HEK293 (cell line): ENCODE results near the gene MAGI1.

Source experiments
- CTCF ChIA-PET: fragments of 350-600 bp; formaldehyde crosslinking; extraction: SDS; loops from one replicate; lab custom pipeline; 2021; ENCODE audit warnings: antibody characterized with exemption; lab: Yijun Ruan, JAX
- POLR2A ChIA-PET: fragments of 300-600 bp; formaldehyde crosslinking; extraction: SDS; loops from one replicate; lab custom pipeline; 2020; ENCODE audit warnings: antibody characterized with exemption, inconsistent platforms; lab: Yijun Ruan, JAX
- H3K27ac ChIP-seq: fragments of 200-500 bp; sonication (Bioruptor generic); 2 replicates; pipeline ENCODE4 v1.5.1; 2014; ENCODE audit warnings: low read depth, low read length, control low read depth, inconsistent platforms; ENCODE audit errors: extremely low read depth
- H3K36me3 ChIP-seq, 2 experiments: fragments of 200-500 bp in 1 of 2; sonication (Bioruptor generic) in 1 of 2; 1 replicate in 1 of 2; 2 replicates in 1 of 2; pipeline ENCODE4 v1.5.1; 2014 to 2017; ENCODE audit warnings: inconsistent platforms in 2 of 2, low read length in 2 of 2; ENCODE audit not compliant: control insufficient read depth in 2 of 2, insufficient read depth in 1 of 2
- H3K4me1 ChIP-seq: fragments of 200-500 bp; sonication (Bioruptor generic); 2 replicates; pipeline ENCODE4 v1.5.1; 2014; ENCODE audit warnings: mild to moderate bottlenecking, low read length, inconsistent platforms; ENCODE audit not compliant: control insufficient read depth, insufficient read depth
- H3K4me3 ChIP-seq: 2 replicates; pipeline ENCODE4 v1.5.1; 2011; ENCODE audit warnings: low read depth, mild to moderate bottlenecking, control low read depth, low read length, moderate library complexity
- H3K9me3 ChIP-seq: fragments of 200-500 bp; sonication (Bioruptor generic); 2 replicates; pipeline ENCODE4 v1.5.1; 2014; ENCODE audit warnings: low read depth, low read length, inconsistent platforms; ENCODE audit not compliant: control insufficient read depth, insufficient read depth
- ATF2 ChIP-seq: fragments of 450-650 bp; formaldehyde crosslinking; IDR thresholded peaks from 2 replicates; pipeline ENCODE4 v1.5.1; 2016; ENCODE audit warnings: missing biosample characterization, missing genetic modification characterization, low read depth
- ELK4 ChIP-seq: IDR thresholded peaks from 2 replicates; pipeline ENCODE4 v1.6.1; 2011; ENCODE audit warnings: mild to moderate bottlenecking, low read depth, low read length, borderline replicate concordance
- KLF16 ChIP-seq: fragments of 450-650 bp; formaldehyde crosslinking; IDR thresholded peaks from 2 replicates; pipeline ENCODE4 v1.5.1; 2017; ENCODE audit warnings: missing biosample characterization, missing genetic modification characterization
- MYNN ChIP-seq: fragments of 450-650 bp; formaldehyde crosslinking; IDR thresholded peaks from 2 replicates; pipeline ENCODE4 v1.5.1; 2016; ENCODE audit warnings: missing biosample characterization, missing genetic modification characterization, borderline replicate concordance
- SALL2 ChIP-seq: fragments of 450-650 bp; formaldehyde crosslinking; IDR thresholded peaks from 2 replicates; pipeline ENCODE4 v1.5.0; 2017; ENCODE audit warnings: missing biosample characterization, mild to moderate bottlenecking, missing genetic modification characterization, borderline replicate concordance
- SP7 ChIP-seq: fragments of 450-650 bp; formaldehyde crosslinking; IDR thresholded peaks from 2 replicates; pipeline ENCODE4 v1.5.1; 2016; ENCODE audit warnings: missing biosample characterization, missing genetic modification characterization
- YY2 ChIP-seq: fragments of 450-650 bp; formaldehyde crosslinking; IDR thresholded peaks from 2 replicates; pipeline ENCODE4 v1.5.1; 2016; ENCODE audit warnings: missing biosample characterization, missing genetic modification characterization
- ZBTB17 ChIP-seq: fragments of 450-650 bp; formaldehyde crosslinking; IDR thresholded peaks from 2 replicates; pipeline ENCODE4 v1.5.1; 2016; ENCODE audit warnings: missing biosample characterization, missing genetic modification characterization
- ZFP3 ChIP-seq: fragments of 450-650 bp; formaldehyde crosslinking; IDR thresholded peaks from 2 replicates; pipeline ENCODE4 v1.5.1; 2016; ENCODE audit warnings: low read depth, missing biosample characterization, missing genetic modification characterization
- ZFP37 ChIP-seq: fragments of 450-650 bp; formaldehyde crosslinking; IDR thresholded peaks from 2 replicates; pipeline ENCODE4 v1.5.1; 2016; ENCODE audit warnings: missing biosample characterization, missing genetic modification characterization
- ZNF138 ChIP-seq: fragments of 450-650 bp; formaldehyde crosslinking; IDR thresholded peaks from 2 replicates; pipeline ENCODE4 v1.5.1; 2016; ENCODE audit warnings: missing biosample characterization, missing genetic modification characterization, borderline replicate concordance
- ZNF214 ChIP-seq: fragments of 450-650 bp; formaldehyde crosslinking; IDR thresholded peaks from 2 replicates; pipeline ENCODE4 v1.5.1; 2017; ENCODE audit warnings: missing biosample characterization, mild to moderate bottlenecking, missing genetic modification characterization, borderline replicate concordance
- ZNF239 ChIP-seq: fragments of 450-650 bp; formaldehyde crosslinking; IDR thresholded peaks from 2 replicates; pipeline ENCODE4 v1.5.1; 2016; ENCODE audit warnings: missing biosample characterization, missing genetic modification characterization
- ZNF302 ChIP-seq: fragments of 450-650 bp; formaldehyde crosslinking; IDR thresholded peaks from 2 replicates; pipeline ENCODE4 v1.5.1; 2016; ENCODE audit warnings: missing biosample characterization, missing genetic modification characterization, low read depth
- ZNF335 ChIP-seq: fragments of 450-650 bp; formaldehyde crosslinking; conservative IDR thresholded peaks from 2 replicates; pipeline ENCODE4 v1.5.1; 2016; ENCODE audit warnings: missing biosample characterization, missing genetic modification characterization
- ZNF501 ChIP-seq: fragments of 450-650 bp; formaldehyde crosslinking; IDR thresholded peaks from 2 replicates; pipeline ENCODE4 v1.5.1; 2016; ENCODE audit warnings: missing biosample characterization, missing genetic modification characterization
- ZNF529 ChIP-seq: fragments of 450-650 bp; formaldehyde crosslinking; IDR thresholded peaks from 2 replicates; pipeline ENCODE4 v1.5.1; 2017; ENCODE audit warnings: missing genetic modification characterization, missing biosample characterization; ENCODE audit not compliant: insufficient replicate concordance
- ZNF571 ChIP-seq: fragments of 450-650 bp; formaldehyde crosslinking; IDR thresholded peaks from 2 replicates; pipeline ENCODE4 v1.5.0; 2017; ENCODE audit warnings: missing biosample characterization, missing genetic modification characterization
- ZNF692 ChIP-seq: fragments of 450-650 bp; formaldehyde crosslinking; IDR thresholded peaks from 2 replicates; pipeline ENCODE4 v1.5.1; 2016; ENCODE audit warnings: missing biosample characterization, missing genetic modification characterization
- ZNF76 ChIP-seq: fragments of 450-650 bp; formaldehyde crosslinking; IDR thresholded peaks from 2 replicates; pipeline ENCODE4; 2016; ENCODE audit warnings: low read depth, missing biosample characterization, missing genetic modification characterization, borderline replicate concordance
- ZNF785 ChIP-seq: fragments of 450-650 bp; formaldehyde crosslinking; IDR thresholded peaks from 2 replicates; pipeline ENCODE4 v1.5.1; 2016; ENCODE audit warnings: missing biosample characterization, missing genetic modification characterization
- ZSCAN23 ChIP-seq: fragments of 450-650 bp; formaldehyde crosslinking; IDR thresholded peaks from 2 replicates; pipeline ENCODE4 v1.5.1; 2016; ENCODE audit warnings: missing biosample characterization, missing genetic modification characterization

MAGI1 gene

GRCh38 chr3:65379223-65379622 is 659.5 kb downstream of the MAGI1 start:
- H3K9me3 ChIP-seq: no peaks in the 10 kb centered on the region
- no peak overlapping the region for H3K4me3 ChIP-seq
- TF ChIP-seq KLF16 (tag by site-specific recombination): no peak
- TF ChIP-seq ZNF501 (tag by site-specific recombination): no peak
- TF ChIP-seq ZNF785 (tag by site-specific recombination): no peak
- TF ChIP-seq ZNF76 (tag by site-specific recombination): no peak
- no peak for TF ChIP-seq ZNF335 (tag by site-specific recombination)
- TF ChIP-seq ZNF302: no peak
- no peak for TF ChIP-seq ZNF214
- no peak for TF ChIP-seq ZNF529 (tag by site-specific recombination)
- TF ChIP-seq ZFP37 (tag by site-specific recombination): no peak
- no peak for TF ChIP-seq MYNN
- no peak for TF ChIP-seq YY2 (tag by site-specific recombination)
- TF ChIP-seq ZNF239 (tag by site-specific recombination): no peak
- TF ChIP-seq SP7: no peak
- POLR2A ChIA-PET: no interaction called here
- H3K36me3 ChIP-seq: peaks cover 0 to 9% of the 10 kb centered on the region in 2 experiments; a peak in 1 of 3 replicates
- H3K27ac ChIP-seq: no peak overlapping the region
- H3K4me1 ChIP-seq: no peaks in the 10 kb centered on the region
- CTCF ChIA-PET: no interaction called here

- no peaks in the 10 kb centered on the region for H3K9me3 ChIP-seq
- ChIA-PET POLR2A (no interaction called here), CTCF (no interaction called here)
- no peaks in the 10 kb centered on the region for H3K4me1 ChIP-seq
- H3K36me3 ChIP-seq: peaks cover 0 to 9% of the 10 kb centered on the region in 2 experiments; a peak in 1 of 3 replicates
- H3K4me3 ChIP-seq: no peak overlapping the region
- no peak overlapping the region for H3K27ac ChIP-seq
- TF ChIP-seq ZSCAN23 (no peak), ELK4 (no peak), ZNF692 (no peak), ATF2 (tag by site-specific recombination) (no peak), ZBTB17 (tag by site-specific recombination) (no peak), ZNF138 (no peak), ZNF571 (no peak), SALL2 (tag by site-specific recombination) (no peak), ZFP3 (tag by site-specific recombination) (no peak)
Measured at GRCh38 chr3:65377637-65378036, 661.1 kb downstream of the MAGI1 start.
